Activated CD4-positive, CD25-positive, alpha-beta regulatory T cell treated with anti-CD3 and anti-CD28 coated beads, Interleukin-2, amount 50 U/mL, for 24 hours (primary cell): Measurements from ENCODE around the gene KRTAP10-12.

Experiments
- ATAC-seq, 2 donors: fragments of 150-1000 bp; cut with Tn5 transposase; one replicate each; pipeline ENCODE4 v1.10.0; 2021; ENCODE audit warnings: mild to moderate bottlenecking in 1 of 2, moderate library complexity in 1 of 2

KRTAP10-12 gene

GRCh38 chr21:44699502-44700001, 2.6 kb downstream of the KRTAP10-12 start:
- no peak for ATAC-seq

- ATAC-seq: no peak
Measured at GRCh38 chr21:44700101-44701022, 3.4 kb downstream of the KRTAP10-12 start.

- no peak for ATAC-seq
Measured at GRCh38 chr21:44701023-44701400, 4.0 kb downstream of the KRTAP10-12 start.

- no peak for ATAC-seq
Measured at GRCh38 chr21:44701541-44701940, 4.6 kb downstream of the KRTAP10-12 start.

DNA sequence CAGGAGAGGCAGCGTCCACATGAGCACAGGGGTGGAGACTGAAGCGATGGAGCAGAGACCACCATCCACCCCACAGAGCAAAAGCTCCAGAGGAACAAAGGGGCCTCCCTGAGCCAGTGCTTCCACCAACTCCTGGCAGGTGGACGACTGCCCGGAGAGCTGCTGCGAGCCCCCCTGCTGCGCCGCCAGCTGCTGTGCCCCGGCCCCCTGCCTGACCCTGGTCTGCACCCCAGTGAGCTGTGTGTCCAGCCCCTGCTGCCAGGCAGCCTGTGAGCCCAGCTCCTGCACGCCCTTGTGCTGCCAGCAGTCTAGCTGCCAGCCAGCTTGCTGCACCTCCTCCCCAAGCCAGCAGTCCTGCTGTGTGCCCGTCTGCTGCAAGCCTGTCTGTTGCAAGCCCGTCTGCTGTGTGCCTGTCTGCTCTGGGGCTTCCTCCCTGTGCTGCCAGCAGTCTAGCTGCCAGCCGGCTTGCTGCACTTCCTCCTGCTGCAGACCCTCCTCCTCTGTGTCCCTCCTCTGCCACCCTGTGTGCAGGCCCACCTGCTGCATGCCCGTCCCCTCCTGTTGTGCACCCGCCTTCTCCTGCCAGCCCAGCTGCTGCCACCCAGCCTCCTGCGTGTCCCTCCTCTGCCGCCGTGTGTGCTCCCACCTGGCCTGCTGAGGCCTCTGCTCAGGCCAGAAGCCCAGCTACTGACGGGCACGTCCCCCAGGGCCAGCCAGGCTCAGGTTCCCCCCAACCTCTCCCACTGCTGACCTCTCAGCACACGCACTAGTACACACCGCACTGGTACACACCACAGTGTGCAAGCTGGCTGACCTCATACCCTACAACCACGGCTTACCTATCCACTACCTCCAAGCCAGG, 5.4 kb downstream of the KRTAP10-12 start:
- ATAC-seq: no peak

DNA sequence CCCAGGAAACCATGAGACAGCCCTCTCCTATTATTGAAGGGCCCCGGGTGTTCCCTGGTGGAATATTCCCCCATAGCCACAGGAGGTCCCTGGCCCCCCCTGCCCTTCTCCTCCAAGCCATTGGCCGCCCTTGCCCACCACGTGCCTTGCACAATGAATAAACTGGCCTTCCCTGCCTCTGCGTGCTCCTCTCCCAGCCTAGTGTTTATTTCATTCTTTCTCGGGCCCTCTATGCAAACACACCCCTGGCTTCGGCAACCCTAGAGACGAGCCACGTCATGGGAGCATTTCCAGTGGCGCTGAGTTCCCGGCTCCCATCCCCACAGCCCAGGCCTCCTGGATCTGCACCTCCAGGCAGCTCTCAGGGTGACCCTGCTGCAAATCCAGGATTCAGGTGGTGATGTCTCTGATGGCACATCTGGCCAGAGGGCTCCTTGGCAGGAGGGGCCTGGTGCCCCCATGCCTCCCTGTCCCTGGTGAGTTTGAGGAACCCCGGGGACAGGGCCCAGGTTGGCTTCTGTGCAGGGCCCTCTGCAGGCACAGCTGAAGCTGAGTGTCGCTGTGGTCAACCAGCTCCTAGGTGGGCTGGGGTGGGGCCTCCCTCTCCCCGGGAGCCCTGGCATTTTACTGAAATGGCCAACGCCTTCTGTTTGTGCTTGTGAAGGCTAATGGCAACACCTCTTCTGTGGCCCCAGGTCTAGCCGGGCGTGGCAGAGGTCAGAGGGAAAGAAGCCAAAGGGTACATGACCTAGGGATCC, 6.2 kb downstream of the KRTAP10-12 start:
- ATAC-seq: no peak

DNA sequence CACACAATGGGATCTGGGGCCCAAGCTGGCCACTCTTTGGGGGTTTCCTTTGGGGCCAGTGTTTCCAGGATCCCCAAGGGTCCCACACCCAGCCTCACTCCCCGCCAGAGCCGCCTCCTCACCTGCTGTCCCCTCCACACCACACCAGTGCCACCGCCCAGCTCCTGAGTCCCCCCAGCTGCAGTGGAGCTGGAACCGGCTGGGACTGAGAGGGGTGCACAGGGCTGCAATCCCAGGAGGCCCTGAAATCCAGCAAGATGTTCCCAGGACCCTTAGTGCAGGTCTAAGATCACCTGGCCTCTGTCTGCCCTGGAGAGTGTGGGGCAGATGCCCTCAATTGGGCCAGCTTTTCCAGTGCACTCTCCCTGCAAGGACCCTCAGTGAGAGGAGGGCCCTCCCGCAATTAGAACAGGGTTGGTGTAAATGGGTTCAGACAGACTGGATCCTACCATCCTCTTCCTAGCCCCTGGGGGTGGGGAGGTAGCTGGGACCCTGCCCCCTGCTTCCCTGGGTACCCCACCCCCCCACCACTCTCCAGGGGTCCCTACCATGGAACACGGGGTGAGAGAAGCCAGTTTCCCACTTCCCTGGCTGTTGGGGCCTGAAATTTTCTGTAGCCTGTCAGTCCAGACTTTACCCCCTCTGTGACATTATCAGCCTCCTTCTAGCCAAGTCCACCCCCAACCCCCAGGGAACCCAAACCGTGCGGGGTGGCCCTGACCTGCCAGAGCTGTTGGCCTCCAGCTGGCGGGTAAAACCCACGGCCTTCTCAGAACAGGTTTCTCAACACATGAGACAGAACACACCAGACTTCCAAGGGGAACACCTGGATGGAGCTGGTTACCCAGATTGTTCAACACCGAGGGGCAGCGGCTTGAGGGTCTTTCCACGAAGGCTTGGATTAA, 7.0 kb downstream of the KRTAP10-12 start:
- ATAC-seq: no peak

GRCh38 chr21:44704636-44705001, 7.6 kb downstream of the KRTAP10-12 start:
- ATAC-seq: no peak

- ATAC-seq: no peak
Measured at GRCh38 chr21:44706026-44706705, 9.2 kb downstream of the KRTAP10-12 start.

DNA sequence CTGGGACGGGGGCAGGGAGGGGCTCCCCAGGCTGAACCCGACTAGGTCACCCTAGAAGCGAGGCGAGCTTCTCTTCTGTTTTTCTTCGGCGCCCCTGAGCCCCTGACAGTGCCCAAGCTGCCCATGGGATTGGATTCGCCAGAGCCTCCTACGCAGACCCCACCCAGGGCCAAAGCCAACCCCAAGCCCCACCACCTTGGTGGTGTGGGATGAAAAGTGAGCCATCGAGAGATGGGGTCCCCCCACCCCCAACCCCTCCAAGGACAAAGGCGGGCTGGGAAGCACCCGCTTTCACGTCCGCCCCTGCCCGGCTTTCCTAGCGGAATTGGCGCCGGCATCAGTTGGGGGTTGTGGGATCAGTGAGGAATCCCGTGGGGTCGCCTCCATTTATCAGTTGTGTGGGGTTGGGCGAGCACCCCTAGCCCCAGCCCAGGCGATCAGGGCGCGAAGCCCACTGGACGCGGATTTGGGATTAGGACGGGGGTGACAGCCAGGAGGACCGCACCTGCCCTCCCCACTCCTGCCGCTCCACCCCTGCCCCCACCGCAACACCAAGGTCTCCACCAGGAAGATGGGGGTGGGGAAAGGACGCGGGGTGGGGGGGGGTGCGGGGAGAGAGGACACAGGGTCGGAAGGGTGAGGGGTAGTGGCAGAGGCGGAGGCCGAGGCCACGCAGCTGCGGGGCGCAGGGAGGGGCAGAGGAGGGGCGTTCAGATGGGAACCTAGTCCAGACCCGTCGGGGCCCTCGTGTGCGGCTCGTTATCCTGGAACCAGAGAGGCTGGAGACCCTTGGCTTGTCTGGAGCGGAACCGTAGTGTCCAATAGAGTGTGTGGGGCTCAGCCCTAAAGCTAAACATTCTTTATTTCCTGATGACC, 10.0 kb downstream of the KRTAP10-12 start:
- no peak for ATAC-seq

- no peak for ATAC-seq
Measured at GRCh38 chr21:44708213-44708865, 11.4 kb downstream of the KRTAP10-12 start.

DNA sequence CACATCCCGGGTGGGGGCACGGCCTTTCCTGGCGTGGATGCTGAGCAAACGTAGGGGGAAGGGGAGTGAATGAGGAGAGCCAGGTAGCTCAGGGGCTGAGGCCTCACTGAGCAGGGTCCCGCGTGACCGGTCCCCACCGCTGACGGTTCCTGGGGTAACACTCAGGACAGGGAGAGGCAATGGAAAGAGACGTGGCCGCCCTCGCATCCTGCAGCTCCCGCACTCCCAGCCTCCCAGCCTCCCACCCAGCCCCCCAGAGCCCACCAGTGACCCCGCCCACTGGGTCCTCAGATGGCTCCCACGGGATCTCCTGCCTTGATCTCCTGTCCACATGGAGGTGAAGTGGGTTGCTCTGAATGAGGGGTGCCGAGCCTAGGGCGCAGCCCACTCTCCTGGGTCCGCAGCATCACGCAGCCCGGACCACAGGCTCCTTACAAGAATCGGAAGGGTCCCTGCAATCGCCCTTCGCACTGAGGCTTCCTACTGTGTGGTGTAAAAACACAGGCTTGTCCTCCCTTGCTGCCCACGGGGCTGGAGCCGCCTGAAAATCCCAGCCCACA, 12.0 kb downstream of the KRTAP10-12 start:
- no peak for ATAC-seq

- no peak for ATAC-seq
Measured at GRCh38 chr21:44709426-44710293, 12.7 kb downstream of the KRTAP10-12 start.

DNA sequence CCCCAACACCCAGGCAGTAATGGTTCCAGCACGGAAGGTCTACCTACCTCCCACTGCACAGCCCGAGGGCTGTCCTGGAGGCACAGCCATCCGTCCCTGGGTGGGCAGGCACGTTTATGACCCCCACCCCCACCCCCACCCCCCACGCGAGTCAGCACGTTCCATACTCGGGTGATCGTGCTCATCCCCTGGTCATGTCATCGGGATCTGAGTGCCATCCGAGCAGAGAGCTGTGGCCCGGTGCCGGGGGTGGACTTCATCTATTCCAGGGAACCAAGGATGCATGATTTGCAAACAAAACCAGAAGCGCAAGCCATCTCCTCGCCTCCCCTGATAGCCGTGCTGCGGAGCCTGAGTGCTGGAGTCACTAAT, 13.3 kb downstream of the KRTAP10-12 start:
- no peak for ATAC-seq

DNA sequence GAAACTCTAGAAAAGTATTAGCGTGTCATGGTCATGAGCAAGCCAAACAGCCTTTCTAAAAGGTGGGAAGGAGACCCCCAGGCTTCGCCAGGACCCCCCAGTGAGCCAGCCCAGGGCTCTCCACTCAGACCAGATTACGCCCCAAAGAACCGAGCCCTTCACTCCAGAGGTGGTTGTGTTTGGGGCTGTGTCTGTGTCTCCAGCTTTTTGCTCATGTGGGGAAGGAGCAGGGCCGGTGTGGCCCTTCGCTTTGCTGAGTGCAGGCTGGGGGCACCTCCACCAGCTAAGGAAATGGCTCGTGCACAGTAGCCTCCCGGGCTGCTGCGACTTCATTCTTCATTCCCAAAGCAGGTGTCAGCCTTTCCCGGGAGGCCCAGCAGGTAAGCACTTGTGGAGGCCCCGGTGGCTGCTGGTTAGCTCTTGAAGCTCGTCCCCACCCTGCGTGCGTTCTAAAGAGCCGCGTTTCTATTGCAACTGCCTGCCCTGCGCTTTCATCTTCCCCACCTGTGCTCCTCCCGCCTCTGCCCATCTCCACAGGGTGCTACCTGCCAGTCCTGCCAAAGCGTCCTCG, 13.9 kb downstream of the KRTAP10-12 start:
- no peak for ATAC-seq

DNA sequence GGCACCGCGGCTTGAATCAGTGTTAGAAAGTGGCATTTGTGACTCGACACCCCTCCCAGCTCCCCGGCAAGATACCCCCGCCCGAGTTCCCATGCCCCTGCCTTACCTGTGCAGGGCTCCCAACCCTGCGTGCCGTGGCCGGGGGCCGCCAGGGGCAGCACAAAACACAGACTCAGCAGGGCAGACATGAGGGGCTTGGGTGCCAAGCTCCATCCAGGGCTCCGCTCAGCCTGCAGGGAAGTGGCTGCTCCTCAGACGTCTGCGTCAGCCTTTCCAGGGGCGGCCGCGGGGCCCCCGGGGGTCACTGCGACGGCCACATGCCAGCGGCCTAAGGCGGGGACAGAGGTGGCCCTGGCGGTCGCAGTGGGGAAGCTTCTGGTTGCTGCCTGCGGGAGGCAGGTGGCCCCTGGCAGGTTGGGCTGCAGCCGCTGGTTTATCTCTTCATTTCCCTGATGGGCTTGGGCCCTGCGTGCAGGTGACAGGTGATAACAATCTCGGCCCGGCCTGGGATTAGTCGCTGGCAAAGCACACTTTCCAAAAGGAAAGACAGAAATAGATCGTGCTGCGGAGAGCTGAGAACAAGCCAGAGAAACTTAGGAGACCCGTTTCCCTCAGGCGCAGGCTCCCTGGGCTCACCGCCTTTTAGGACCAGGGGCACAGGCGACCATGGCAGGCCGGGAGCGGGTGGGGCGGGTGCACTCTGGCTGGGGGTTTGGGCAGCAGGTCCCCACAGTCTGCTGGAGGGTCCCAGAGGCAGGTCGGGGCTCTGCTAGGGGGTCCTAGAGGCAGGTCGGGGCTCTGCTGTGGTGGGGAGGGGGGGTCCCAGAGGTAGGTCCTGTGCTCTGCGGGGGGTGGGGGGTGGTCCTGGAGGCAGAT, 14.6 kb downstream of the KRTAP10-12 start, which contains the start of gene TSPEAR:
TSS of gene TSPEAR (minus strand) at position 246 of the 876 bp plus-strand sequence. CDS start at position 188, 58 bp downstream.
- no peak for ATAC-seq
